Activated T-helper 1 cell treated with anti-CD3 and anti-CD28 coated beads, Interleukin-12 subunit alpha, Interleukin-12 subunit beta, Interleukin-2, Interleukin-4 antibody, amounts not matched to agents 30 ng/mL and 10 ng/mL and 1 ng/mL, durations not matched to agents 14 hours and 24 hours and 36 hours (primary cell): ENCODE data around the gene CAMTA1. TPM values are rescaled to one million over a fixed set of nuclear protein-coding genes. Genes with fewer than 3 reads are reported as not detected.

Experiments used
- DNase-seq: peaks from one replicate; pipeline ENCODE4 v3.0.0; 2021; ENCODE audit warnings: low spot score
- H3K27ac Mint-ChIP-seq: one replicate; pipeline ENCODE4 v1.8.0; 2021; ENCODE audit warnings: mild to moderate bottlenecking, mixed read lengths
- H3K27me3 Mint-ChIP-seq: one replicate; pipeline ENCODE4 v1.8.0; 2022; ENCODE audit warnings: mild to moderate bottlenecking, moderate library complexity, mixed read lengths; ENCODE audit not compliant: insufficient read depth
- H3K36me3 Mint-ChIP-seq: one replicate; pipeline ENCODE4 v1.8.0; 2021; ENCODE audit warnings: low read depth, mixed read lengths
- H3K4me1 Mint-ChIP-seq: one replicate; pipeline ENCODE4 v1.8.0; 2021; ENCODE audit warnings: low read depth, mixed read lengths
- H3K4me3 Mint-ChIP-seq: one replicate; pipeline ENCODE4 v1.8.0; 2021; ENCODE audit warnings: mild to moderate bottlenecking, moderate library complexity, mixed read lengths
- H3K9me3 Mint-ChIP-seq: one replicate; pipeline ENCODE4 v1.8.0; 2021; ENCODE audit warnings: mixed read lengths
- intact Hi-C: fragments of 100-400 bp; cut with micrococcal nuclease; formaldehyde crosslinking; loops from one replicate; pipeline ENCODE4 v1.15.1; 2024
- total RNA-seq: library from RNA; stranded (reverse); gene quantifications from 2 replicates; pipeline ENCODE4 v1.2.3, GENCODE V29; 2022

Gene CAMTA1
- total RNA-seq, 1 donor from 2014 or later, result 57.2 TPM

- H3K36me3 Mint-ChIP-seq, result no peaks in the 10 kb centered on the region
- no peak for DNase-seq
- no peaks in the 10 kb centered on the region for H3K4me1 Mint-ChIP-seq
- intact Hi-C loops, result no loop called here
- no peaks in the 10 kb centered on the region for H3K9me3 Mint-ChIP-seq
- H3K27me3 Mint-ChIP-seq, result peaks cover 7% of the 10 kb centered on the region
- no peak overlapping the region for H3K27ac Mint-ChIP-seq
- H3K4me3 Mint-ChIP-seq, result no peak overlapping the region
These were observed 941.4 kb downstream of the CAMTA1 start for GRCh38 chr1:7726623-7727022.

GRCh38 chr1:7727809-7728471, 942.7 kb downstream of the CAMTA1 start:
- Mint-ChIP-seq H3K36me3 (no peaks in the 10 kb centered on the region), H3K27ac (no peak overlapping the region), H3K9me3 (no peaks in the 10 kb centered on the region), H3K27me3 (peaks cover 6% of the 10 kb centered on the region), H3K4me1 (no peaks in the 10 kb centered on the region), H3K4me3 (no peak overlapping the region)
- no peak for DNase-seq
- intact Hi-C loops, result no loop called here

GRCh38 chr1:7729761-7730160, 944.5 kb downstream of the CAMTA1 start:
- Mint-ChIP-seq H3K27me3 (peaks cover 4% of the 10 kb centered on the region), H3K4me1 (no peaks in the 10 kb centered on the region), H3K4me3 (no peak overlapping the region), H3K27ac (no peak overlapping the region), H3K36me3 (no peaks in the 10 kb centered on the region), H3K9me3 (no peaks in the 10 kb centered on the region)
- no peak for DNase-seq
- intact Hi-C loops, result no loop called here

- no peaks in the 10 kb centered on the region for H3K4me1 Mint-ChIP-seq
- no peaks in the 10 kb centered on the region for H3K36me3 Mint-ChIP-seq
- DNase-seq, result no peak
- no peak overlapping the region for H3K27ac Mint-ChIP-seq
- intact Hi-C loops, result no loop called here
- no peaks in the 10 kb centered on the region for H3K9me3 Mint-ChIP-seq
- H3K4me3 Mint-ChIP-seq, result no peak overlapping the region
- H3K27me3 Mint-ChIP-seq, result peaks cover 4% of the 10 kb centered on the region
These were observed 947.1 kb downstream of the CAMTA1 start for GRCh38 chr1:7732331-7732730.

GRCh38 chr1:7733276-7733675, 948.0 kb downstream of the CAMTA1 start:
- no peak overlapping the region for H3K4me3 Mint-ChIP-seq
- H3K9me3 Mint-ChIP-seq, result no peaks in the 10 kb centered on the region
- no peak for DNase-seq
- peaks cover 4% of the 10 kb centered on the region for H3K27me3 Mint-ChIP-seq
- intact Hi-C loops, result no loop called here
- H3K27ac Mint-ChIP-seq, result no peak overlapping the region
- H3K4me1 Mint-ChIP-seq, result no peaks in the 10 kb centered on the region
- no peaks in the 10 kb centered on the region for H3K36me3 Mint-ChIP-seq

- H3K36me3 Mint-ChIP-seq, result no peaks in the 10 kb centered on the region
- peaks cover 3% of the 10 kb centered on the region for H3K27me3 Mint-ChIP-seq
- H3K4me1 Mint-ChIP-seq, result no peaks in the 10 kb centered on the region
- H3K27ac Mint-ChIP-seq, result no peak overlapping the region
- DNase-seq, result no peak
- no peak overlapping the region for H3K4me3 Mint-ChIP-seq
- H3K9me3 Mint-ChIP-seq, result no peaks in the 10 kb centered on the region
- intact Hi-C loops, result no loop called here
These were observed 952.8 kb downstream of the CAMTA1 start for GRCh38 chr1:7738044-7738443.

GRCh38 chr1:7743346-7743745, 958.1 kb downstream of the CAMTA1 start:
- no peaks in the 10 kb centered on the region for H3K4me1 Mint-ChIP-seq
- no peaks in the 10 kb centered on the region for H3K9me3 Mint-ChIP-seq
- no peaks in the 10 kb centered on the region for H3K36me3 Mint-ChIP-seq
- peaks cover 8% of the 10 kb centered on the region for H3K27me3 Mint-ChIP-seq
- H3K4me3 Mint-ChIP-seq, result no peak overlapping the region
- DNase-seq, result no peak
- intact Hi-C loops, result no loop called here
- no peak overlapping the region for H3K27ac Mint-ChIP-seq

GRCh38 chr1:7744882-7745281, 959.6 kb downstream of the CAMTA1 start:
- intact Hi-C loops, result no loop called here
- H3K4me3 Mint-ChIP-seq, result no peak overlapping the region
- no peaks in the 10 kb centered on the region for H3K36me3 Mint-ChIP-seq
- peaks cover 8% of the 10 kb centered on the region for H3K27me3 Mint-ChIP-seq
- no peaks in the 10 kb centered on the region for H3K9me3 Mint-ChIP-seq
- no peak overlapping the region for H3K27ac Mint-ChIP-seq
- H3K4me1 Mint-ChIP-seq, result no peaks in the 10 kb centered on the region
- DNase-seq, result no peak

- H3K4me1 Mint-ChIP-seq, result no peaks in the 10 kb centered on the region
- H3K27me3 Mint-ChIP-seq, result peaks cover 8% of the 10 kb centered on the region
- intact Hi-C loops, result no loop called here
These were observed 960.5 kb downstream of the CAMTA1 start for GRCh38 chr1:7745783-7746182.

GRCh38 chr1:7747605-7748004, 962.4 kb downstream of the CAMTA1 start:
- Mint-ChIP-seq H3K4me1 (peaks cover 1% of the 10 kb centered on the region), H3K4me3 (no peak overlapping the region), H3K27me3 (peaks cover 6% of the 10 kb centered on the region), H3K9me3 (no peaks in the 10 kb centered on the region), H3K27ac (no peak overlapping the region), H3K36me3 (no peaks in the 10 kb centered on the region)
- intact Hi-C loops, result no loop called here
- no peak for DNase-seq

More at GRCh38 chr1:7745783-7746182, 960.5 kb downstream of the CAMTA1 start:
- Mint-ChIP-seq H3K9me3 (no peaks in the 10 kb centered on the region), H3K36me3 (no peaks in the 10 kb centered on the region), H3K27ac (no peak overlapping the region), H3K4me3 (no peak overlapping the region)
- DNase-seq, result no peak

GRCh38 chr1:7749126-7749525, 963.9 kb downstream of the CAMTA1 start:
- Mint-ChIP-seq H3K27me3 (peaks cover 13% of the 10 kb centered on the region), H3K36me3 (no peaks in the 10 kb centered on the region), H3K9me3 (no peaks in the 10 kb centered on the region), H3K27ac (no peak overlapping the region), H3K4me1 (peaks cover 15% of the 10 kb centered on the region), H3K4me3 (no peak overlapping the region)
- no peak for DNase-seq
- intact Hi-C loops, result no loop called here

GRCh38 chr1:7751174-7751573, 965.9 kb downstream of the CAMTA1 start:
- H3K27me3 Mint-ChIP-seq, result peaks cover 9% of the 10 kb centered on the region
- peaks cover 16% of the 10 kb centered on the region for H3K4me1 Mint-ChIP-seq
- H3K27ac Mint-ChIP-seq, result no peak overlapping the region
- no peak overlapping the region for H3K4me3 Mint-ChIP-seq
- no peaks in the 10 kb centered on the region for H3K36me3 Mint-ChIP-seq
- DNase-seq, result no peak
- intact Hi-C loops, result no loop called here
- H3K9me3 Mint-ChIP-seq, result no peaks in the 10 kb centered on the region

GRCh38 chr1:7752512-7753417, 967.5 kb downstream of the CAMTA1 start:
- Mint-ChIP-seq H3K4me3 (no peak overlapping the region), H3K9me3 (no peaks in the 10 kb centered on the region), H3K27ac (no peak overlapping the region), H3K4me1 (peaks cover 16% of the 10 kb centered on the region), H3K27me3 (peaks cover 12% of the 10 kb centered on the region), H3K36me3 (no peaks in the 10 kb centered on the region)
- intact Hi-C loops, result loop anchor here (1.0 kb wide), 1 partner anchor 85 kb away; no protein-coding TSS in a partner anchor
- no peak for DNase-seq
